ENCODE data around the gene PLXNA4. TPM values are rescaled to one million over a fixed set of nuclear protein-coding genes. Genes with fewer than 3 reads are reported as not detected.

Gene PLXNA4
- total RNA-seq, 2 experiments from 2014 or later = 0.18 to 0.70 TPM

DNA sequence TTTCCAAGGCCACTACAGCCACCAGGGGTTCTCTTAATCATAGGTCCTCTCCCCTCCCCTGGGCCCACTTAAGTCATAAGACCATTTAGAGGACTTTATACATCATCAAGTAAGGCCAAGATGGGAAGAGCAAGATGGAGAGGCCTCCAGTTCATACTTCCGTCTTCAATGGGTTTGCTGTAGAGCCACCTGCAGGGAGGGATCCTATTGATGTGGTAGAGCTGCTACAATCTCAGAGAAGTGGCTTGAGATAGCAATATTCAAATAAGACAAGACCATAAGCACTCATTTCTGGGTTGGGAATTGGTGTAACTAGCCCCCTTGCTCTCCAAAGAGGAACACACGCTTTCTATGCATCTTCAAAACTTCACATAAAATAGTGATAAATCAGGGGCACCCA, 214.2 kb downstream of the PLXNA4 start:
- TF ChIP-seq, protein P1, sequence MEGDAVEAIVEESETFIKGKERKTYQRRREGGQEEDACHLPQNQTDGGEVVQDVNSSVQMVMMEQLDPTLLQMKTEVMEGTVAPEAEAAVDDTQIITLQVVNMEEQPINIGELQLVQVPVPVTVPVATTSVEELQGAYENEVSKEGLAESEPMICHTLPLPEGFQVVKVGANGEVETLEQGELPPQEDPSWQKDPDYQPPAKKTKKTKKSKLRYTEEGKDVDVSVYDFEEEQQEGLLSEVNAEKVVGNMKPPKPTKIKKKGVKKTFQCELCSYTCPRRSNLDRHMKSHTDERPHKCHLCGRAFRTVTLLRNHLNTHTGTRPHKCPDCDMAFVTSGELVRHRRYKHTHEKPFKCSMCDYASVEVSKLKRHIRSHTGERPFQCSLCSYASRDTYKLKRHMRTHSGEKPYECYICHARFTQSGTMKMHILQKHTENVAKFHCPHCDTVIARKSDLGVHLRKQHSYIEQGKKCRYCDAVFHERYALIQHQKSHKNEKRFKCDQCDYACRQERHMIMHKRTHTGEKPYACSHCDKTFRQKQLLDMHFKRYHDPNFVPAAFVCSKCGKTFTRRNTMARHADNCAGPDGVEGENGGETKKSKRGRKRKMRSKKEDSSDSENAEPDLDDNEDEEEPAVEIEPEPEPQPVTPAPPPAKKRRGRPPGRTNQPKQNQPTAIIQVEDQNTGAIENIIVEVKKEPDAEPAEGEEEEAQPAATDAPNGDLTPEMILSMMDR (IDR thresholded peaks at IDR 0.05) = no peak
- intact Hi-C loops (cut with micrococcal nuclease) = no loop called here
- ChIA-PET CTCF (no interaction called here), POLR2A (no interaction called here)
- ATAC-seq (no peak), DNase-seq (no peak)
- Mint-ChIP-seq H3K4me1 (ENCODE audit: low read depth) (no peaks in the 10 kb centered on the region), H3K27me3 (peaks cover 10% of the 10 kb centered on the region), H3K36me3 (ENCODE audit: low read depth) (no peaks in the 10 kb centered on the region), H3K27ac (no peak overlapping the region), H3K9me3 (no peaks in the 10 kb centered on the region), H3K4me3 (no peak overlapping the region)

DNA sequence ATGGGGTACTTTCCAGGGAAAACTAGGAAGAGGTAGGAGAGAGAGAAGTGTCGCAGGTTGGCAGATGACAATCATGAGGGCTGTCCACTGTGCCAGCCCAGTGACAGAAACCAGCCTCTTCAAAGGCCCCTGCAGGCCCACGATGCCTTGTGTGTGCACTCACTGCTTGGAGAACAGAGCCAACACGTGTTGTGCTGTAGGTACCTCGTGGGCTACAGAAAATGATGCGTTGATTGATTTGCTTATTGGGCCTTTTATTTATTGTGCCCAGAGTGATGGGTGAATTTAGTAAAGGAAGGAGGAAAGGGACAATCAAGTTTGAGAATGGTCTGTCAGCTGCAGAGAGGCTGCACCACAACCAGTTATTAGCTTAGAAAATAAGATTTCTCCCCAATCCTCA, 215.1 kb downstream of the PLXNA4 start:
- ATAC-seq = no peak
- H3K27ac Mint-ChIP-seq = no peak overlapping the region
- DNase-seq = no peak
- intact Hi-C loops (cut with micrococcal nuclease) = no loop called here
- TF ChIP-seq, protein P1 (IDR thresholded peaks at IDR 0.05) = no peak
- no peak overlapping the region for H3K4me3 Mint-ChIP-seq
- ChIA-PET CTCF (no interaction called here), POLR2A (no interaction called here)
- no peaks in the 10 kb centered on the region for H3K9me3 Mint-ChIP-seq
- H3K27me3 Mint-ChIP-seq = peaks cover 13% of the 10 kb centered on the region
- H3K4me1 Mint-ChIP-seq (ENCODE audit: low read depth) = no peaks in the 10 kb centered on the region
- H3K36me3 Mint-ChIP-seq (ENCODE audit: low read depth) = no peaks in the 10 kb centered on the region

DNA sequence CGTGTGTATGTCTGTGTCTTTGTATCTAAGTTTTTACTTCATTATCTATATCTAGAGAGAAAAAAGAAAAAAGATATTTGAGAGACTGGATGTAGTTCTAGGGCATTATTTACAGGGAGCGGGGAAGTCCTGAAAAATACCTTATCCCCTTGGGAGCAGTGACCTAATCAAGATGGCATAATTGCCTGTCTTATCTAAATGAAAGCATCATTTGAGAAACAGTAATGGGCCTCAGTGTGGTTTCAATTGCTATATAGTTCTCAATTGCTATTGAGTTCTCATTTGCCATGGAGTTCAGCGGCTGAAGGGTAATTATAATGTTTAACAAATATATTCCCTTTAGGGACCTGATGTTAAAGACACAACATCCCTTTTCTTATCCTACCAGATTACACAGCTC, 216.5 kb downstream of the PLXNA4 start:
- no peak overlapping the region for H3K27ac Mint-ChIP-seq
- H3K4me1 Mint-ChIP-seq (ENCODE audit: low read depth) = no peaks in the 10 kb centered on the region
- POLR2A ChIA-PET = interaction anchor here (0.6 kb wide), 1 partner anchor 282 kb away, joined by 3 read pairs; no protein-coding TSS in a partner anchor
- H3K36me3 Mint-ChIP-seq (ENCODE audit: low read depth) = no peaks in the 10 kb centered on the region
- ATAC-seq (no peak), DNase-seq (no peak)
- CTCF ChIA-PET = no interaction called here
- no peaks in the 10 kb centered on the region for H3K9me3 Mint-ChIP-seq
- peaks cover 3% of the 10 kb centered on the region for H3K27me3 Mint-ChIP-seq
- intact Hi-C loops (cut with micrococcal nuclease) = no loop called here
- no peak overlapping the region for H3K4me3 Mint-ChIP-seq
- TF ChIP-seq, protein P1 (IDR thresholded peaks at IDR 0.05) = no peak

DNA sequence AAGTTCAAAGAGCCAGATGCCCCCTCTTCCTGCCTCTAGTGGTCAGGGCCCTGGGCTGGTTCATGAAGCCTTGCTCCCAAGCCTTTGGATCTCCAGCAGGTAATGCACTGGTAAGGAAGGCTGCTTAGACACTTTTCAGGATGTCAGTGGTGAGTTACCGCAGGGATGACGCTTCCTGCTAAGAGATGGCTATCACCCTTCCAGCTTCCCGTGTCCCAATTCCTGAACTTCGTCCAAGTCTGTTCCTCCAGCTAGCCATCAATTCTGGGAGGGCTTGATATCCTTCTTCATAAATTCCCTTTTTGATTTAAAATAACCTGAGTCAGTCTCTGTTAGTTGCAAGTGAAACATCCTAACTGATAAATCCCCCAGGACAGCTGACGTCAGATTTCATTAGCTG, 221.2 kb downstream of the PLXNA4 start:
- Mint-ChIP-seq H3K4me1 (ENCODE audit: low read depth) (no peaks in the 10 kb centered on the region), H3K9me3 (no peaks in the 10 kb centered on the region), H3K27me3 (peaks cover 12% of the 10 kb centered on the region), H3K4me3 (no peak overlapping the region), H3K27ac (no peak overlapping the region), H3K36me3 (ENCODE audit: low read depth) (no peaks in the 10 kb centered on the region)
- POLR2A ChIA-PET = no interaction called here
- CTCF ChIA-PET = no interaction called here
- no peak for ATAC-seq
- TF ChIP-seq, protein P1 (IDR thresholded peaks at IDR 0.05) = no peak
- no peak for DNase-seq
- intact Hi-C loops (cut with micrococcal nuclease) = no loop called here

DNA sequence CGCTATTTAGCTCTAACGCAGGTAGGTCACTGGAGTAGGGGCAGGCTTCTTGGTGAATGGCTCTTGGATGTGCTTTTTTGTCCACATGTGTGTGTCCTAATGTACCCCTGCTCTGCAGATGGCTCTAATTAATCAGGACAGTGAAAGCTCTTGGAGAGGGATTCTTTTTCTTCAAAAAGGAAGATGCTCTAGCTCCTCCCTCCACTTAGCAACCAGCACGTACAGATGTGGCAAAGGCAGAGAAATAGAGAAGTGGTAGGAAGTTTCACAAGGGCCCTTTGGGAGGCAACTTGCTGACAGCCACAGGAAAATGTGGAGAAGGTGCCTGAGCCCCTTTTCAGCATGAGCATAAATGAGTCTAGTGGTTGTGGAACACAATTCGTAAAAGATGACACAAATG, 221.7 kb downstream of the PLXNA4 start:
- ChIA-PET CTCF (no interaction called here), POLR2A (no interaction called here)
- Mint-ChIP-seq H3K9me3 (no peaks in the 10 kb centered on the region), H3K27me3 (peaks cover 13% of the 10 kb centered on the region), H3K36me3 (ENCODE audit: low read depth) (no peaks in the 10 kb centered on the region), H3K4me3 (no peak overlapping the region), H3K4me1 (ENCODE audit: low read depth) (no peaks in the 10 kb centered on the region), H3K27ac (no peak overlapping the region)
- TF ChIP-seq, protein P1 (IDR thresholded peaks at IDR 0.05) = no peak
- intact Hi-C loops (cut with micrococcal nuclease) = no loop called here
- DNase-seq (no peak), ATAC-seq (no peak)

Measured in activated CD8-positive, alpha-beta T cell treated with anti-CD3 and anti-CD28 coated beads for 36 hours (primary cell).